ENCODE results near the gene TSPAN18.

TSPAN18 gene

DNA sequence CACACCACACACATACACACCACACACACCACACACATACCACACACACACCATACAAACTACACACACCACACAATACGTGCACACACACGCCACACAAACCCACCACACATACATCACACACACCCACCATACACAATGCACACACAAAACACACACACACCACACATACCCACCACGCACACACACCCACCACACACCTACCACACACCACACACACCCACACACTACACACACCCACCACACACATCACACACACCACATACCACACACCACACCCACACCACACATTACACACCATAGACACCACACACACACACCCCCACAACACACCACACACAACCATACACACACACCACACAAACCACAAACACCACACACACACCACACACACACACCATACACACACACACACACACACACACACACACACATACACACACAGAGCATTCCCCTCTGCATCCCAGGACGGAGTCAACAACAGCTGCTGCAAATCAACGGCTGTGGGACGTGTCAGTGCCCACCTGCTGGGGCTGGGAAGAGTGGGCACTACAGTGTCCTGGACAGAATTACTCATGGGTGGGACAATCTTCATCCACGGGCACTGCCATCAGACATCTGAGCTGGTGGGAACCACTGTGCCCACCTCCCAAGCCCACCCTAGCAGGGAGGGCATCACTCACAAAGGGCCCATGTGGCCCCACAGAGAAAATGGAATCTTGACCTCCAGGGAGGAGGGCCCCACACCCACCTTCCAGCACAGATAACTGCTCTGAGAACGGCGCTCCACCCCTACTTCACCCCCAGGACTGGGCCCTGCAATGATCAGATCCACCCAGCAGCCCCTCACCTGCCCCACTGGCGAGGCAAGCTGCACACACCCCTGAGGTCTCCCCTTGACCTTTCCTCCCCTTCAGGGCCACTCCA lies 215.5 kb downstream of the TSPAN18 start:
- DNase-seq = no peak
- ATAC-seq = no peak

DNA sequence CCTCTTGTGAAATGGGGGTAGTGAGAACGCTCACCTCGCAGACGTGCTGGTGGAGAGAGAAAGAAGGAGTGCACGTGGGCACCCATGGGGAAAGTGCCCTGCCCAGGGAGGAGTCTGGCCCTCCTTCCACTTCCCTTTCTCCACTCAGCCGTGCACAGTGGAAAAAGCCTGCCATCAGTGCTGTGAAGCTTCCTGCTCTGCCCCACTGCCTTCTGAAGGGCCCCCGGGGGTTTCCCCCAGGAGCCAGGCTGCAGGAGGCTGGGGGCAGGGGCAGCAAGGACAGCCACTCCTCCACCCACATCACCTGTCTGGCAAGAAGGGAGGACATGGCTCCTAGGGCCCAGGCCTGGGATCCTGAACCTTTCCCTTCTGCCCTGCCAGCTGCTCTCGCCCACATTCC lies 216.4 kb downstream of the TSPAN18 start:
- peak; percentile 93 for ATAC-seq
- DNase-seq = peak; percentile 73

DNA sequence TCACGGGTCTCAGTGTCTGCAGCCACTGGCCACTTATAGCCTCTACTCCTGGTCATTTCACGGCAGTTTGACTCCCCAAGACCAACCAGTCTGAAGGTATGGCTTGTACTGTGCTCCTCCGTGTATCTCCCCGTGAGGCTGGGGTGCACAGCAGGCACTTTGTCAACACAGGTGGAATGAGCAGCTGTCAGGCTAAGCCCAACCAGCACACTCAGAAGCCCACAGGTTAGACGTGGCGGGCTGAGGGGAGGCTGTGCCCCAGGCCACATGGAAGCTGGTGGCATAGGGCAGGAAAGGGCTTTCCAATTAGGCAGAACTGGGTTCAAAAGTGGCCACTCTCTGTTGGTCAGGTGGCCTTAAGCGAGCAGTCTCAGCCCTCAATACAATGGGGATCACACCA lies 216.9 kb downstream of the TSPAN18 start:
- ATAC-seq (no peak), DNase-seq (no peak)

DNA sequence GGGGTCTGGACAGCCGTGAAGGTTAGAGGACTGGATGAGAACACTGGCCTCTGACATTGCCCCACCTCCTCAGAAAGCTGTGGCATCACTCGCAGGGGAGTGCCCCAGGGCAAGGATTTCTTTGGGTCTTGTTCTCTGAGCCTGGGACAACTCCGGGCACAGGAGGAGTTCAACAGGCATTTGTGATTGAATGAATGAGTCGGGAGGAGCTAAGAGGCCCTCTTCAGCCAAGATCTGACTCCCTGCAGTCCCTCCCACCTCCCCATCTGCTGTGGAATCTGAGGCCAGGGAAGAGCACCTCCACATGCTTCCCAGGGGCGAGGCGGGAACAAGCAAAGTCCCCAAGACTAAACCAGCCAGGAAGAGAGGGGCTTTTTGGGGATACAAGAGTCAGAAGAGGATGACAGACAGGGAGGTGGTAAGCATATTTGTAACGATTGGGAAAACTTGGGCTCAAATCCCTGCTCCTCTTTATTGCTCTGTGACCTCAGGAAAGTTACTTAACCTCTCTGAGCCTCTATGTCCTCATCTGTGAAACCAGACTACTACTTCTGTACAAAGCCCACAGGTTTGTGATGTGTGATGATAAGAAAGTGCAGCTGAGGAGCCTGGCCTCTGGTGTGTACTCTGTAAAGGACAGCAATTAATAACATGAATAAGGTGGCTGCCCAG lies 217.6 kb downstream of the TSPAN18 start:
- ATAC-seq (no peak), DNase-seq (no peak)

DNA sequence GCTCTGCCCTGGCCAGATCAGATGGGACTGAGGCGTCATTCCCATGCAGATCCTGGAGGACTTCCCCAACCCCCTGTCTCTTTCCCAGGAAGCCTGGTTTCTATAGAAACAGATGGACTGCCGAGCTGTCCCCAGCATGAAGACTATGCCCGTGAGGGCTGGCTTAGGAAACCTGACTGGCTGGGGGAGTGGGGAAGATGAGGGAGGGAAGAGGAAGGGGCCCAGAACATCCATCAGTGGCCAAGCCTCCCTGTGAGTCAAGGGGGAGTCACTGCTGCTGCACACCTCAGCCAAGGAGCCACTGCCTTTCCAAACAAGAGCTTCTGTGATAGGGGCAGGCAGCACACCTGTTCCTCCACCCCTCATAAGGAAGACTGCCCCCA lies 218.1 kb downstream of the TSPAN18 start:
- DNase-seq = no peak
- no peak for ATAC-seq

DNA sequence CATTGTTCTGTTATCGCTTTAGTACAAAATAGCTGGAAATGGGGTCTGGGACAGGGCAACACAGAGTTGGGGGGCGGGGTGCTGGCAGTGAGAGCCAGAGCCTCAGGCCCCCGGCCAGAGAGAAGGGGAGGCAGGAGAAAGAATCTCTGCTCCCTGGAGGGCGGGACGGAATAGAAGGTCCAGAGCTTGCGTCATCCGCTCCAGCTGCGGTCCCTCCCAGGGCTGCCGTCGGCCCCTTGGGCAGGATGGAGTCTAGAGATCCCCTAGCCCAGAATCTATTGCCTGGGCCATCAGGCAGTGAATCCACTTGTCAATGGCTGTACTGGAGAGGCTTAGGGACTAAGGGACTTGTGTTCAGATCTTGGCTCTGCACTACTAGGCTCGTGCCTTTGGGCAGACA lies 218.9 kb downstream of the TSPAN18 start:
- DNase-seq = no peak
- ATAC-seq = no peak

DNA sequence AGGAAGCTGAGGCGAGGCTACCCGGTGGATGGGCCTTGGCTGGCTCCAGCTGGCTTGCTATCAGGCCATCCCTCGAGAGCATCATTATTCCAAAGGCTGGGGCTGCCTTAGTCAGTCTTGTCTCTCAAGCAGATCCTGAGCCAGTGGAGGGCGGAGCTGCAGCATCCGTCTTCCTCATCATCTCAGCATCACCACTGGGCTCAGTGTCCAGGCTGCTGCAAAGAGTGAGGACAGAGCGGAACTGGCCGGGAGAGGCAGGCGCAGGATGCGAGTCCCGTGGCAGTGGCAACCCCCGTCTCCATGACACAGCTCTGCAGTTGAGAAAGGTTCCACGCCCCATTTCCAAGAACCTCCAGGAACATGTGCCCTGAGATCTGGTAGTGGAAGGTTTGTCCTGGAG lies 219.5 kb downstream of the TSPAN18 start:
- DNase-seq (no peak), ATAC-seq (no peak)

DNA sequence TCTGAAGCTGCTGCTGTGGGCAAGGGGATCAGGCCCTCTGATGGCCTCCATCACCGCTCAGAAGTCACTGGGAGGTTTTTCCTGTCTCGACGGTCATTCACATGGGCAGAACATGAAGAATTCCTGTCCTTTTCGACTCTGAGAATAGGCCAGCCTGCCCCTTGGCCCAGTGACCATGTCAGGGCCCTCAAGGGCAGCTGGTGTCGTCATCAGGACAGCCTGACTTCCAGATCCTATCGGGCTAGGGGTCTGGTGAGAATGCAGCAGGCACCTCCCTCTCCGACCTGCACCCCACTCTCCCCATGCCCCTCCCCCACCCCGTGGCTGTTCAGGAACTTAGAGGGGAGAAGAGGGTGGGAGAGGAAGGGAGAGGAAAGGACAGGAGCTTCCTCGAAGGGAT lies 220.4 kb downstream of the TSPAN18 start:
- ATAC-seq (no peak), DNase-seq (no peak)

DNA sequence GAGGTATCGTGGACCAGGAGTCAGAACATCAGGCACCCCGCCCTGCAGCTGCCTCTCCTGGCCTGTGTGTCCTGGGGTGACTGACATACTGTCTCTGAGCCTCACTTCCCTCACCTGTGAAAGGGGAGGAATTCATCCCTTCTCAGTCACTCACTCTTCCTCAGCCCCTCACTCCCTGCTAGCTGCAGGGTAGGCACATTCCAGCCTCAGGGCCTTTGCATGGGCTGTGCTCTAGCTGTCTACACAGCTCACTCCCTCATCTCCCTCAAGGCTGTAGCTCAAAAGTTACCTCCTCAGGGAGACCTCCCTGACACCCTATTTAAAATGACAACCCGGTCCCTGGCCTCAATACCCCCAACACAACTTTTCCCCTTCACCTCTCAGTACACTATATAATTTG lies 221.4 kb downstream of the TSPAN18 start:
- DNase-seq (no peak), ATAC-seq (no peak)

DNA sequence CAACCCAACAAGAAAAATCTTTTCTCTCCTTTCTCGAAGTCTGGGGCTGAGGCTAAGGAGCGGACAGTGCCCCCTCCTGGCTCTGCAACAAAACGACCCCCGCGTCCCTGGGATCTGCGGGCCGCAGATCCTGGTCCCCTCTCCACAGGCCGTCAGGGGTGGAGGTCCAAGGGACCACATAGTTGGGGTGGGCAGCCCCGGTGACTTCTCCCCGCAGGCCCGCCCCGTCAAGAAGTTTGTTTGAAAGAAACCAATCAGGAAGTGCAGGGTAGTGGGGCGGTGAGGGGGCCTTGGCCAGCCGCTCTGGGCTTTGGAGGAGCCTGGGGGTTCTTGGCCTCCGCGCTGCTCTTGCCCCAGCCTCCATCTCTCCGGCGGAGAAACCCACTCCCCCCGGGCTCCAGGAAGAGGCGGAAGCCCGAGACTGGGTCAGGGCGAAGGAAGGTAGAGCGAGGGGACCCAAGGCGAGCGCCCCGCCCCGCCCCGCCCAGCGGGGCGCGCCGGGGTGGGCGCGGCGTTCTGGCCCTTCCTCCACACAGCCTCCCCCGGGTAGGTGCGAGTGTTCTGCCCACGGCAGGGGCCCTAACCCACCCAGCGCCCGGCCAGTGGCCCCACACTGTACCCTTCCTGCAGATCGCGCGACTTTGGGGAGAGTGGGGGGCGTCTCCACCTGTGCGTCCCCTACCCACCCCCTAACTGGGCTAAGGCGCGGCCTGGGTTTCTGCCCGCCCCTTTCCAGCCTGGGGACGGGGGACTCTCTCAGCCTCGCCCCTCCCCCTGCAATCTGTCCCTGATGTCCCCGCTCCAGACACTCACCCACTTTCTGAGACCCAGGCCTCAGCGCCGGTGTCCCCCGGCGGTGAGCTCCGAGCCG lies 222.6 kb downstream of the TSPAN18 start:
- DNase-seq (peak; percentile 51), ATAC-seq (peak; percentile 20)

DNA sequence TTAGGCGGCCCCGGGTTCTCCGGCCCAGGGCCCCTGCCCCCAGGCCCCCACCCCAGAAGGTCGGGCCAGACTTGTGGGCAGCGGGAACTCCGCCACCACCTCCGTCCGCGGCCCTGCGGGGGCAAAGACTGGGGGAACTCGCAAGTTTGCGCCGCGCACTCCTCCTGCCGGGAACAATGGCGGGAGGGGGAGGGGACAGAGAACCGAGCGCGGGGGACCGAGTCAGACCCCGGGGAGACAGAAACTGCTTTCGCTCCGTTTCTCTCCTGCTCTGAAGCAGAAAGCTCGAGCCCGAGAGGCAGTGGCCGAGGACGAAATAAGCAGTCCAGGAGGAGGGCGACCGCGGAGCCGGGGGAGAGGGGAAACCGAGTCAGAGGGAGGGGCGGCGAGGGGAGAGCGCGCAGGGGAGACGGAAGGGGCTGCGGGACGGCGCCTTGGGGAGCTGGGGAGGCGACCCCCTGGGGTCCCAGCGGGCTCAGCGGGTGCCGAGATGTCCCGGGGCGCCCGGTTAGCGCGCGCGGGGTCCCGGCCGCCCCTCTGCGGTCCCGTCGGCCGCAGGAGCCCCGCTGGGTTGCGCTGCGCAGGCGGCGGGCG lies 223.4 kb downstream of the TSPAN18 start:
- DNase-seq (peak; percentile 53), ATAC-seq (no peak)

DNA sequence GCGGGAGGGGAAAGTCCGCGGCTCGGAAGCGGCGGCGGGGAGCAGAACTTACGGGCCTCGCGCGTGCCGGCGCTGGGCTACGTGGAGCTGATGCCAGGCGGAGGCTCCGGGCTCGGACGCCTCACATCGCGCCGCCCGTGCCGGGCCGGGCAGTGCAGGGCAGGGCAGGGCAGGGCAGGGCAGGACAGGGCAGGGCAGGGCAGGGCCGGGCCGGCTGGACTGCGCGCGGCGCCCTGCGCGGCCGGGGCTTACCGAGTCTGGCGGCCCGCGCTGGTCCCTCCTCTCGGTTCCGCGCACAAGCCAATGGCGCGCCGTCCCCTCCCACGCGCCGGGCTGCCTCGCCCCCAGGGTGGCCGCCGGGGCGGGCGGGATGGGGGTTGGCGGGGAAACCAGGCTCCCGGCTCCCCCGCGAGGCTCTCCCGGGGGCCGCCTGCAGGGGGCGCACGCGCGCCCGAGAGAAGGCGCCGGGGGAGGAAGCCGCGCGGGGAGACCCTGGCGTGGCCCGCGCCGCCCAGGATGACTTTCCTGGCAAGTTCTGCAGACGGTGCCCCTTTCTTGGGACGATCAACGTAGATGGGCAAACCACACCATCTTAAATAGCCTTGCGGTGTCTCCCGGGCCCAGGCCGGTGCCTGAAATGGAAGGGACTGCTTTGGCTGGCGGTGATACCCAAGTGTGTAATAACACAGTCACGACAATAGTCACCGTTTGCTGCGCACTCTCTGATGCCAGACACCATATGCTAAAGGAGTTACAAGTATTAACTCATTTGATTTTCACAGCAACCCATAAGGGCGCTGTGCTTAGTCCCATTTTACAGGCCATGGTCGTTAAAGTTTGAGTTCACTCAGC lies 224.1 kb downstream of the TSPAN18 start, which contains the start of gene TP53I11:
TP53I11 (minus strand) TSS at position 259 of the 852 bp plus-strand sequence. CDS start 12,548 bp downstream, outside the sequence.
- peak; percentile 65 for ATAC-seq
- peak; percentile 82 for DNase-seq

DNA sequence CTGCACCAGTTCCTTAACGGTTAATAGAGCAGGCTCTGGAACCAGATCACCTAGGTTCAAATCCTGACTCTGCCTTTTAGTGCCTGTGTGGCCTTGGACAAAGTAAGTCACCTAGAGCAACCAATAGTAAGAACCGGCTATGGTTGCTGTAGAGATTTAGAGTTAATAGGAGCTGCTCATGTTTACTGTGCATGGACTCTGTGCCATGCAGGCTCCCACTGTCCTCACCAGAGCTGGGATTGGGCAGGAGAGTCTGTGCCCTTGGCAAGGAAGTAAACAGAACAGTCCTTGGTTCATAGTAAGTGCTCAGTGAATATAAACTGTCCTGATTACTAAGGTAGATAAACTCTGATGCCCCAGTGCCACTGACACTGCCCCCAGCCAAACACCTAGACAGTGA lies 225.3 kb downstream of the TSPAN18 start:
- DNase-seq = no peak
- ATAC-seq = no peak

DNA sequence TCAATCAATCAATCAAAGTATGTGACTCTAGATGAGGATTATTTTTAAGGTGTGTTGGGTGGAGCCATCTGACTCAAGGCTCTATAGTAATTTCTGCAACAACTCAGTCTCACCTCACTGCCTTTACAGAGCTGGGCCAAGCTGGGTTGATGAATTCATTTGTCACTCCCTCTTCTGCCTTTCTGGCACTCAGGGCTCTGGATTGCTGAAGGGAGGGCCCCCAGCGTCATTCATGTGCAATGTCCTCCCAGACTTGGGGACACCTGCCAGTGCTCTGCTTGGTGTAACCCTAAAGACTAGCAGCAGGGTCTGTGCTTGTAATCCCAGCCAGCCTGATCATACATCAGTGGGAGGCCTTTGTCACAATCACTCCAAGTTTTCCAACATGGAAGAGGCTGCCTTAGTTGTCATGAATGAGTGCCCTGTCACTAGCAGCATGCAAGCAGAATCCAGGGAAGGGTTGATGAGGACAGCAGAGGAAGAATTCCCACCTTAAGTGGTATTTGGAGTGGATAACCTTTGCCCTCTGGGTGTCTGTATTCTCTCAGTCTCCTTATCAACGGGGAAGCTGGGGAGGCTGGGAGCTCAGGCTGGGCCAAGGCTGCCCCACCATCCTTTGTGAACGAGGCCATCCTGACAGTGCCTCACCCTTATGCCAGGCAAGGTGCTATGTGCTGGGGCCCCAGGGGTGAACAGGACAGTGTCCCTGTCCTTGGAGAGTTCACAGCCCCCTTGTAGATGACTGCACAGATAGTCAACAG lies 225.9 kb downstream of the TSPAN18 start:
- no peak for ATAC-seq
- no peak for DNase-seq

DNA sequence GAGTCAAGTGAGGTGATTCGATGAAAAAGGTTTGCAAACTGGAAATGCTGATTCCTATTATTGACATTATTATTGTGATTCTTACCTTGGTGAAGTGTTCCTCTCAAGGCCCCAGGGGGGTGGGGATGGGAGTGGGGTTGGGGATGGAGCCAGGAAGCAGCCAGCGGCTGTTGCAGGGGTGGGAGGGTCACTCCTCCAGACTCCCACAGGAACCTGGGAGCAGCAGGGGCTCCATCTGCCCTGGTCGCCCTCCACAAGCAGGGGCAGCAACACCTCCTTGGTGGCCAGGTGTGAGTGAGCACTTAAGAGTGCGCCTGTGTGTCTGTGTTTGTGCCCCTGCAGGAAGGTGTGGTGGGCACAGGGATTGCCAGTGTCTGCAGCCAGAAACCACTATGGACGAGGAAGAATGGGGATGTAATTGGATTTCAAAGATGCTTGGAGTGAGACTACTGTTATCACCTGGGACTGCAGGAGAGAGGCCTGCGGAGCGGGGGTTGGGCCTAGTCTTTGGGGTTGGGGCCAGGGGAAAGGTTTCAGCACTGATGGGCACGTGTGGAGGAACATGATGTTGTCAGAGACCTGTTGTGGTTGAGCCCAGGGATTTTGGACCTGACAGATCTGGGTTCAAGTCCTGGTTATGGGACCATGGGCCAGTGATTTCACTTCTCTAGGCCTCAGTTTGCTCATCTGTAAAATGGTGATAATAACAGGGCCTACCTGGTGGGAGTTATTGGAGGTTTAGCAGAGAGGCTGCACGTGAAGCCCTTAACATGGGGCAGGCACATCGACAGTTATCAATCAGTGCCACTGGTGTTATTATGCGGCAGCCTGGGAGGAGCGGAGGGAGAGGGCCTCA lies 227.5 kb downstream of the TSPAN18 start:
- no peak for DNase-seq
- no peak for ATAC-seq

DNA sequence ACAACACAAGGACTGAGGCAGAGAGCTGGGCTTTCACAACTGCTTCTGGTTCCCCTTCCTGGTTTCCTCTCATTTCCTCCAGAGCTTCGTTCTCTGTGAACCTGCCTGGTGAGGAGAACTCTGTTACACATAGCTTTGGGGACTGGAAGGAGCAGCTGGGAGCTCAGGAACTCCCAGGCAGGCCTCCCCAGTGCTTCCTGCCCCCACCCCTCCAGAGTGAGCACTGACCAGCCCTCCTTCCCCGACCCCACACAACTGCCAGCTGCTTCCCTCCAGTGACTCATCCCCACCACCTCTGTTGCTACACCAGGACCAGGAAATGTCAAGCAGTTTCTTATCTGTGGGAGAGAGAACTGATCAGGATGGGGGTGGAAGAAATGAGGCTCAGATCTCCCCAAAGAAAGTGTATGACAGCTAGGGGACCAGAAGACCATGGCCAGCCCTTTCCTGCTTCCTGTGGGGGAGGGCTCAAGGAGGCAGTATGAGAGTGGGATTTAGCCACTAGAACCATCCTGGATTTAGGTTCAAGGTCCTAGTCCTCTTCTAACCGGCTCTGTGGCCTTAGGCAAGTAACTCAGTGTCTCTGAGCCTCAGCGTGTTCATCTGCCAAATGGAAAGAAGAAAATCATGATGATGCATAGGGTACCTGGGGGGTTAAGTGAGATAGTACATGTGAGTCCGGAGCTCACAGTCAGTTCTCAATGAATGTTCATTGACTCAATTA lies 228.4 kb downstream of the TSPAN18 start:
- peak; percentile 62 for ATAC-seq
- peak; percentile 52 for DNase-seq

DNA sequence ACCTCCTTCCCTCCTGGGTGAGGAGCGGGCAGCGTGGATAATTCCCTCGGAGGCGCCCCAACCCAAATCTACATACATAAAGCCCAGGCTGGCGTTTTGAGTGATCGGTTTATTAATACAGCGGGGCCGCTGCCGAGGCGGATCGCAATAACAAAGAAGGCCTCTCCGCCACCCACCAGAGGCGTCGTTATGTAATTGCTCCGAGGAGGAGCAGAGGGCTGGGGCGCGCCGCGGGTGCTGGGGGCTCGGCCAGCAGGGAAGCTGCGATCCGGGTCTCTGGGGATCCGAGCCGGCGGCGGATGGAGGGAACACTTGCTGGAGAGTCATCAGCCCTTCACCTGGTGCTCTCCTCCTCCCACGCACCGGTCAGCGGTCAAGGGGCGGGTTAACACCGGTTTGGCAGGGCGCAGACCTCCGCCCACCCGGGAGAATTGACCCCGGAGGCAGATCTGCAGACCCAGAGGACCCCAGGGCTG lies 230.3 kb downstream of the TSPAN18 start:
- no peak for ATAC-seq
- DNase-seq = no peak

DNA sequence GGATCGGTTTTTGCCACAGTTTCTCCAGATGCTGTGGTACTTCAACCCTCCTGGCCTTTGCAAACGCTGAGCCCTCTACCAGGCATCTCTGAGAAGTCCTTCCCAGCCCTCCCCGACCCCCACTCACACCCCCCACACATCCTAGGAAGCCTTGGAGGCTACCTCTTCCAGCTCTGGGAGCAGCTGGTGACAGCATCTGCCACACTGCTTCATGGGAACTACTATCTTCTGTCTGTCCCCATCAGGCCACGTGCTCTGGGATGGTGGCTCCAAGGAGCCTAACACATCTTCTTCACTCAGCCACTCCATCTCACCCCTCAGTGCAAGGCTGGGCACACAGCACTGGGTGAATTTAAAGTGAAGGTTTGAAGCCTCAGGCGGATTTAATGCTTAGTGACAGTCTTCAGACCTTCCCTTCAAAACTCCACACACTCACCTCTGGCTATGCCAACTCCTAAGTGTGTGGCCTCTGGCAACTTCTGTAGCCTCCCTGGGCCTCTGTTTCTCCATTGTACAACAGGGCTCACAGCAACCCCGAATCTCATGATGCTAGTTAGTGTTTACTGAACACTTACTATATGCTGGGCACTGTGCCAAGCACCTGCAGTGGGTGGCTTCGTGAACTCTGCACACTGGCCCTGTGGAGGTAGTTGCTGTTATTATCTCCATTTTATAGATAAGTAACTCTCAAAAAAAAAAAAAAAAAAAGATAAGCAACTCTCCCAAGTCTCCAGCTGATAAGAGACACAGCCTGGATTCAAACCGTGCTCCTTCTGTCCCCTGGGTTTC lies 231.2 kb downstream of the TSPAN18 start:
- ATAC-seq = no peak
- no peak for DNase-seq

All from stimulated activated naive CD8-positive, alpha-beta T cell treated with anti-CD3 and anti-CD28 coated beads, Interleukin-15, Interleukin-2, amounts not matched to agents 100 U/mL and 50 U/mL, for 24 hours (primary cell).